Nephron (organoid): ENCODE data around the gene HOXA2.

Experiments used
- H3K27ac Mint-ChIP-seq, 3 experiments: 2 replicates each; pipeline ENCODE4 v1.8.0; 2020; ENCODE audit warnings: mixed read lengths in 3 of 3, mild to moderate bottlenecking in 2 of 3, moderate library complexity in 1 of 3
- H3K27me3 Mint-ChIP-seq: 2 replicates; pipeline ENCODE4 v1.8.0; 2021; ENCODE audit warnings: low read depth, mild to moderate bottlenecking, moderate library complexity, mixed read lengths
- H3K36me3 Mint-ChIP-seq: 2 replicates; pipeline ENCODE4 v1.8.0; 2020; ENCODE audit warnings: low read depth, mixed read lengths
- H3K4me1 Mint-ChIP-seq: 2 replicates; pipeline ENCODE4 v1.8.0; 2020; ENCODE audit warnings: mixed read lengths
- H3K4me3 Mint-ChIP-seq, 3 experiments: 2 replicates each; pipeline ENCODE4 v1.8.0; 2020; ENCODE audit warnings: mild to moderate bottlenecking in 3 of 3, mixed read lengths in 3 of 3, moderate library complexity in 2 of 3
- H3K9me3 Mint-ChIP-seq: 2 replicates; pipeline ENCODE4 v1.8.0; 2020; ENCODE audit warnings: mixed read lengths
- CTCF ChIP-seq, 3 experiments: fragments of 200-600 bp; sonication (generic); IDR thresholded peaks; one replicate each; pipeline ENCODE4 v1.5.0; 2021; ENCODE audit warnings: antibody characterized with exemption in 3 of 3; ENCODE audit not compliant: unreplicated experiment in 3 of 3

Gene HOXA2

DNA sequence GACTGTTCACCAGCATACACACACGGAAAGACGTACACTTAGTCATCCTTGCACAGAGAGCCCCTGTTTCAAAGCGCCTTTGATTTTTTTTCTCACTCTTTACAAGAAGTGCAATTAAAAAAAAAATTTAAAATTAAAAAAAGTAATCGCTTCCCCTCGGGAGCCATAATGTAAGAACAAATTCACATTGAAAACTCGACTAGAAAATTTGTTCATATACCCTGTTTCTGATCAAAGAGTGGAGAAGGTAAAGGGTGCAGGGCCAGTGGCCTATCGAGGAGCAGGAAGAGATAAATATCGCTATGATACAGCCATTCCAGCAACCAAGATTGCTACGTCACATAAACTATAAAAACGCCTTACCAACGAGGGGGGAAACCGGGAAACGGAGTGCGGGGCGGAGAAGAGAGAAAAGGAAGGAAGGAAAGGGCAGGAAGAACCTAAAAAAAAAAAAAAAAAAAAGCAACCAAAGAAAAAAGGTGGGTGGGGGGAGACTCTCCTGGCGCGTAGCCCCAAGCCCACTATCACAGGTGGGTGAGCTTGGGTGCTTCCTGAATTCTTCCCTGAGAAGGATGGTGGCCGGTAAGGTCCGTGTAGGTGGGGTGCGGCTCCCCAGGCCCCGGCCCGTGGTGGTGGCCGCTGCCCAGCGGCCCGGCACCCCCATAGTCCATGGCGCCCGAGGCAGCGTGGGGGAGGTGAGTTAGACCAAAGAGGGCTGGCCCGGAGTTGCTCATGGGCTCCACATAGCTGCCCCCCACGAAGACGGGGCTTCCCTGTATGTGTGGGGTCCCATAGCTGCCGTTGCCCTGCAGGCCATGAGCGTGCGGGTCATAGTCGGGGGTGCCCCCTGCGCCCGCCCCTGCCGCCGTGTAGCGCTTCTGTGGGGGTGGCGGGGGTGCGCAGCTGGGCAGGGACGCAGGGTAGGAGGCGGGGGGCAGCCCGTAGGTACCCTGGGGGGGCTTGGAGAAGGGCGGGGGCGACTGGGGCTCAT, 5.2 kb upstream of the HOXA2 start:
- peaks cover 39% of the 10 kb centered on the region for H3K36me3 Mint-ChIP-seq
- peaks cover 24% of the 10 kb centered on the region for H3K27me3 Mint-ChIP-seq
- peaks cover 86% of the 10 kb centered on the region for H3K4me1 Mint-ChIP-seq
- H3K9me3 Mint-ChIP-seq: no peaks in the 10 kb centered on the region
- no peak for TF ChIP-seq CTCF (IDR thresholded peaks at IDR 0.05; ENCODE audit: unreplicated experiment in 3 of 3)
- peak overlapping the region; percentile 99 to 100 (median 100) for H3K27ac Mint-ChIP-seq
- H3K4me3 Mint-ChIP-seq: peak overlapping the region; percentile 83 to 96 (median 86)

GRCh38 chr7:27106901-27107240, 4.4 kb upstream of the HOXA2 start:
- H3K4me3 Mint-ChIP-seq: peak overlapping the region; percentile 83 to 96 (median 85)
- TF ChIP-seq CTCF (IDR thresholded peaks at IDR 0.05; ENCODE audit: unreplicated experiment in 3 of 3): no peak
- peaks cover 85% of the 10 kb centered on the region for H3K4me1 Mint-ChIP-seq
- H3K27me3 Mint-ChIP-seq: peaks cover 28% of the 10 kb centered on the region
- peak overlapping the region; percentile 99 to 100 (median 100) for H3K27ac Mint-ChIP-seq
- peaks cover 38% of the 10 kb centered on the region for H3K36me3 Mint-ChIP-seq
- H3K9me3 Mint-ChIP-seq: no peaks in the 10 kb centered on the region

- no peak for TF ChIP-seq CTCF (IDR thresholded peaks at IDR 0.05; ENCODE audit: unreplicated experiment in 3 of 3)
- peaks cover 34% of the 10 kb centered on the region for H3K27me3 Mint-ChIP-seq
- peak overlapping the region; percentile 83 to 96 (median 85) for H3K4me3 Mint-ChIP-seq
- H3K27ac Mint-ChIP-seq: peak overlapping the region; percentile 99 to 100 (median 100)
- H3K4me1 Mint-ChIP-seq: peaks cover 85% of the 10 kb centered on the region
- H3K9me3 Mint-ChIP-seq: no peaks in the 10 kb centered on the region
- peaks cover 39% of the 10 kb centered on the region for H3K36me3 Mint-ChIP-seq
Observed at GRCh38 chr7:27106181-27106900, 3.9 kb upstream of the HOXA2 start.

- peak overlapping the region; percentile 83 to 96 (median 85) for H3K4me3 Mint-ChIP-seq
- H3K9me3 Mint-ChIP-seq: no peaks in the 10 kb centered on the region
- peak overlapping the region; percentile 99 to 100 (median 100) for H3K27ac Mint-ChIP-seq
- peaks cover 38% of the 10 kb centered on the region for H3K27me3 Mint-ChIP-seq
- H3K36me3 Mint-ChIP-seq: peaks cover 44% of the 10 kb centered on the region
- peaks cover 85% of the 10 kb centered on the region for H3K4me1 Mint-ChIP-seq
- no peak for TF ChIP-seq CTCF (IDR thresholded peaks at IDR 0.05; ENCODE audit: unreplicated experiment in 3 of 3)
Observed at GRCh38 chr7:27105301-27106031, 3.0 kb upstream of the HOXA2 start.

GRCh38 chr7:27104341-27105058, 2.0 kb upstream of the HOXA2 start:
- Mint-ChIP-seq H3K36me3 (peaks cover 47% of the 10 kb centered on the region), H3K9me3 (no peaks in the 10 kb centered on the region), H3K4me3 (peak overlapping the region; percentile 83 to 96 (median 85)), H3K4me1 (peaks cover 87% of the 10 kb centered on the region), H3K27ac (peak overlapping the region; percentile 99 to 100 (median 100)), H3K27me3 (peaks cover 34% of the 10 kb centered on the region)
- no peak for TF ChIP-seq CTCF (IDR thresholded peaks at IDR 0.05; ENCODE audit: unreplicated experiment in 3 of 3)
